T1000 (cell line): ENCODE data around the gene LTA4H.

ENCODE experiments used
- DNase-seq: peaks from one replicate; lab custom pipeline; 2025; ENCODE audit warnings: mixed read lengths; lab: John Stamatoyannopoulos, UW

The LTA4H gene

DNA sequence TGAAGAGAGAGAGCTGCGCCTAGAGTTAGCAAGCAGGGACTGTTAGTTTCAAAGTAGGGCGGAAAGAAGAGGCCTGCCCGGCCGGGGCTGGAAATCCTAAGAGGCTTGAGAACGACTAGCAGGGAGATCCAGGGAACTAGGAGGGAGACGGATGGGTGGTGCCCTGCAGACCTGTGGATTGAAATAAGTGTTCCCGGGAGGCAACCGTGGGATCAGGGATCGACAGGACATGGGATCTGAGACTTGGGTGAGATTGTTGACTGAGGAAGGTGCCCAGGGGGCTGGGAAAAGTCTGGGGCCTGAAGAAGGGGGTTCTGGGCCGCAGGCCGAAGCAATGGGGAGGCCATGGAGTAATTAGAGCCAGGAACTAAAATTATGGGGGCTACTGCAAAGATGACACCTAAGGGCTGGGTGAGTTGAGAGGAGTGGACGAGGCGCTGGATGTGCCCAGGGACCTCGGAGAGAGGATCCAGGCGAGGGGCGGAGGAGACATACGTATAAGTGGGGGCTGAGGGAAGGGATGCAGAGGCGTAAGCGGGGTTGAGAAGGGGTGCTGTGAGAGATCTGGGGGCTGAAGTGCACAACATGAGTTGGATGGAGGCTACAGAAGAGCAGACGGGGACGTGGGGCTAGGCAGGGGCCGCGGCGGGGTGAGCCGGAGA lies 635 bp downstream of the LTA4H start:
- DNase-seq: no peak

DNA sequence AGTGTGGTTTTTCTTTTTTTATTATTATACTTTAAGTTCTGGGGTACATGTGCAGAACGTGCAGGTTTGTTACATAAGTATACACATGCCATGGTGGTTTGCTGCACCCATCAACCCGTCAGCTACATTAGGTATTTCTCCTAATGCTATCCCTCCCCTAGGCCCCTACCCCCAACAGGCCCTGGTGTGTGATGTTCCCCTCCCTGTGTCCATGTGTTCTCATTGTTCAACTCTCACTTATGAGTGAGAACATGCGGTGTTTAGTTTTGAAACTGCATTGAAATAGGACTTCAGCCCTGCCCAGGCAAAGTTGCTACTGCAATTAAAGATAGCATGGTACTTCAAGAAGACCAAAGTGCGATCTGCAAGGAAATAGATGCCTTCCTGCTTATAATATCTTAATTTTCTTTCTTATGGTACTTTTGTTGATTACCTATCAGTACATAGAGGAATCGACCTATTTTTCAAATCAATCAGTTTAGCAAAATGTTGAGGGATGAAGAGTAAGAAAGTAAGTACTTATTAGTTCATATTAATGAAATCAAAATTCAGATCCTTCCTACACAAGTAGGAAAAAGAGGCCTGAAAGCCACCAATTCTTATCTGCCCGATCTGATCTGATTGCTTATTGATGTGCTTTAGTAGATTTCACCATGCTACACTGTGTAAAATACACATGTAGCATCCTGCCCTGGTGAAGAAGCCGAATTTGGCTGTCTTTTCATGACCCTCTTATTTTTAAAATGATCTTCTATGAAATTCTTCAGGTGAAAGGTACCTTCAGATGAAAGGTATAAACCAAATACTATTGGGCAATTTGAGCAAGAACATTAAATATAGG lies 1.6 kb downstream of the LTA4H start:
- no peak for DNase-seq

DNA sequence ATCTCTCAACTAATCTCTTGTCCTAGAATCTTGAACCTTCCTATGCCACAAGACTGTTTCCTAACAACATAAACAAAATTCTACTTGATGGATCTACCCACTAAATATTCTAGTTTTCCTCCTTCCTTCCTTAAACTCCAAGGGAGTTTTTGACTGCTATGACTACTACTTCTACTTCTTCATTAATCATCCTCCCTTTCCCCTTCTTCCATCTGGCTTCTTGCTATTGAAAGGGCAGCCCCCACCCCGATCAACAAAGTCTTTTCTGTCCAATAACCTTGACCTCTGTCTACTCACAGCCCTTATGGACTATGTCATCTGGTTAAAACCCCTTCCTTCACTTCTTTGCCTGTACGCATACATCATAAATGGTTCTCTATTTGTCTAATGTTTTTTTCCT lies 5.6 kb downstream of the LTA4H start:
- no peak for DNase-seq

DNA sequence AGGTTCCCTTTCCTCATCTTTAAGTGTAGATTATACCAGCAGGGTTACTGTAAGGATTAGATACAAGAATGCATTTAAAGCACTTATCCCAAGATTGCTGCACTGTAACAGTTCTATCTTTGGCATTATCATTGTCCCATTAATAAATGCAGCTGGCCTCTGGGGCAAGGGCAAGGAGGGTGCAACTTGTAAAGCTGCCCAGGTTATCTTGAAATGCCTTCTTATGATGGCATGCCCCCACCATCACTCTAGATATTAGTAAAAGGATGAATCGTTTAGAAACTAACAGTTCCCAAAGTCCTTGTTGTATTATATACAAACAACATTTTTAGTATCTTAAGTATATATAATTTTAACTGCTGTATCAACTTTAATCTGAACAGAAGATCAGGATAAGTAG lies 6.8 kb downstream of the LTA4H start:
- DNase-seq: no peak

DNA sequence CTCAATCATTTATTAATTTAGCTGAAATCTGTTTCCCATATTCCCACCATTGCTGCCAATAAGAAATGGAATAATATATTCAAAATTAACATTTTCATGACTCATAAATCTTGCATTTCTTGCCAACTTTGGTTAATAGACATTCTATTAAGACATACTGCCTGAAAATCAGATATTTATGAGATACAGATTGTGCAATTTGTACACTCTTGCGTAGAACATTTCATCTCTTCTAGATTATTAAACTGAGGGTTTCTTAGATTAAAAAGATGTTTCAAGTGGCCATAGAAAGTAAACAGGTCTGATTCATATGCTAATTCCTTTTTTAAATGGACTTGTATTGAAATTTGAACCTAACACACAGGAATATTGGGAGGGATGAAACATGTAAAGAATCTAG lies 9.1 kb downstream of the LTA4H start:
- no peak for DNase-seq

DNA sequence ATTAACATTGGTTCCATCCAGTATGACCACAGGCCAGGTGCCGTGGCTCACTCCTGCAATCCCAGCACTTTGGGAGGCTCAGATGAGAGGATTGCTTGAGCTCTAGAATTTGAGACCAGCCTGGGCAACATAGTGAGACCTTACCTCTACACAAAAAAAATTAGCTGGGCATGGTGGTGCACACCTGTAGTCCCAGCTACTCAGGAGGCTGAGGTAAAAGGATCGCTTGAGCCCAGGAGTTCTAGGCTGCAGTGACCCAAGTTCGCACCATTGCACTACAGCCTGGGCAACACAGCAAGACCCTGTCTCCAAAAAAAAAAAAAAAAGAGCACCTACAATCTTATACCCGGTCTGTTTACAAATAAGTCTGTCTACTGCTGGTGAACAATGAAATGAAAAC lies 9.9 kb downstream of the LTA4H start:
- DNase-seq: no peak

DNA sequence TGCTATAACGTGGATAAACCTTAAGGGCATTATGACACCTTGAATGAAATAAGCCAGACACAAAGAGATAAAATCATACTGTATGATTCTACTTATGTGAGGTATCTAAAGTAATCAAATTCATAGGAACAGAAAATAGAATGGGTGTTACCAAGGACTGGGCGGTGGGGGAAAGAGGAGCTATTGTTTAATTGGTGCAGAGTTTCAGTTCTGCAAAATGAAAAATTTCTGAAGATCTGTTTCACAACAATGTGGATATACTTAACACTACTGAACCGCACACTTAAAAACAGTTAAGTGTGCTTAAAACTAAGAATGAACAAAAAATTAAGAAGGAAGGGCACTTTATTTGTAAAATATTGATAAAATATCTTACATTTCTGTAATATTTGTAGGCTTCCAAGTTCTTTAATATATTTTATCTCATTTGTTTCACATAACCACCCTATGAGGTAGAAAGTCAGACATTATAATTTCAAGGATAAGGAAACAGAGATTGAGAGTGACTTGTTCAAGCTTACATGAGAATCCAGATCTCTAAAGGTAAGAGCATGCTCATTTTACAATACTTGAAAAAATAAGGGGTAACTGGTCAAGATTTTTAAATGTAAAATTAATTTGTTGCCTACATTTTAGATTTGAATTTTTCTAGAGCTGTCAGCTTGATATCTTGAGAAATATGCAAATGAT lies 14.9 kb downstream of the LTA4H start:
- DNase-seq: no peak

DNA sequence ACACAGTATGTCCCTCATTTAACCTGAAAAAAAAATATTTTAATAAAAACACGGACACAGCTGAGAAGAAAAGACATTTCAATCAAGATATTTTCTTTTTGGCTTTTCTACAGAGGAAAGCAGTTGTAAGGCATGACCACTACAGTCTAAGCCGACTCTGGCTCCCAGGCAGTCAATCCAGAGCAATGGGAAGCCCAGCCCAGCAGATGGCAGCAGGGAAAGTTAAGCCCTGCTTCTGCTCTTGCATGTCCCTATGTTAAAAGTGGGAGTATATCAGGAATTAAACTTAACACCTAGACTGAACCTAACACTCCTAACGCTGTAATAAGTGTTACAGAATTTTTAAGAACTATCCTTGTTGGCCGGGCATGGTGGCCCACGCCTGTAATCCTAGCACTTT lies 19.7 kb downstream of the LTA4H start:
- no peak for DNase-seq

DNA sequence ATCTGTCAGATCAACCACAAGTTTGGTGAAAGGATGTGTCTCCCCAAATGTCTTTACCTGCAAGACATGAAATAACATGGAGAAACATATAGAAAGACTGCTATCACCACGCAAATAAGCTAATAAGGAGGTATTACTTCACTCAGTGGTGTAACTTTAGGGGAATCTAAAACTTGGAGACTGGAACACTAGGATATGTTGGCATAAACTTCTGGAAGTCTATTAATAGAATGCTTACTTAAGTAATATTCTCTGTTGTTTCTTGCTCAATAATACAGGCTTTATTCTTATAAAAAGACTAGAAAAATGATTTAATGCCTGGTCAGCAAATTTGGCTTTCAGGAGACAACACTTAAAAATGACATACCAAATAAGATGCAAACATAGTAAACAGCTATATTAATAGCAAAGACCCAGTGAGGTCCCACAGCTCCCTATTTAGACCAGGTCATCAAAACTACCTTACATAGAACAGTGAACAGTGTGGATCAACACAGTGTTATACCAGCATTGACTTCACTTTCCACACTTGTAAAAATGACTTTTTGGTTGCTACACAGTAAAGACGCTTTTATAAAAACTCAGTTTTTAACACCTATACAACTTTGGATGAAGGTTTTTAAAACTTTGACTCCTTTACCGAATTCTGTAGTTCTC lies 20.3 kb downstream of the LTA4H start:
- DNase-seq: no peak

DNA sequence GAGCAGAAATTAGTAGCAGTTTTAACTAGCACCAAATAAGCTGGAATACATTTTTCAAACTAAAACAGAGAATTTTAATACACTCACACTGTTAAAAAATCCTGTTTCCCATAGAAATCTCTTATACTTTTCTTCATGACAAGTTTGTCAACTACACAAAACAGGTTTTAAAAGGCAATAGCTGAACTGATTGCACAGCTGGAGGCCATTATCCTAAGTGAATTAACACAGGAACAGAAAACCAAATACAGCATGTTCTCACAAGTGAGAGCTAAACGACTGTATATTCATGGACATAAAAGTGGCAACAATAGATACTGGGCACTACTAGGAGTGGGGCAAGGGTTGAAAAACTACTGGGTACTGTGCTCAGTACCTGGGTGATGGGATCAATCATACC lies 27.7 kb downstream of the LTA4H start:
- DNase-seq: no peak

DNA sequence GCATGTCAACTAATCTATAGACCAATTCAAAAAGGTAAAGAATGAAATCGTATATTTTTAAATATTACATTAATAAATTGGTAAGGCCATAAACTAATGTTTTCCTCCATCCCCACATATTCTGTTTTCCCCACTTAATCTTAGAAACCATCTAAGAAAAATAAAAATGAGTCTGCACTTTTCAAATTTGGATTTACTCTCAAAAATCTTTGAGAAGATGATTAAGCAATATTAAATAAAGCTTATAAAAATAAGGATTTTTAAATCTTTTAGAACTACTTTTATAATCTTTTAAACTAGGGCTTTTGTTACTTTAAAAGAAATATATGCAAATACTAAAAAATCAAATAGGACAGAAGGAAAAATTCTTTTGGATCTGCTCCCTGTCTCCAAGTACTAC lies 28.7 kb downstream of the LTA4H start:
- DNase-seq: no peak

DNA sequence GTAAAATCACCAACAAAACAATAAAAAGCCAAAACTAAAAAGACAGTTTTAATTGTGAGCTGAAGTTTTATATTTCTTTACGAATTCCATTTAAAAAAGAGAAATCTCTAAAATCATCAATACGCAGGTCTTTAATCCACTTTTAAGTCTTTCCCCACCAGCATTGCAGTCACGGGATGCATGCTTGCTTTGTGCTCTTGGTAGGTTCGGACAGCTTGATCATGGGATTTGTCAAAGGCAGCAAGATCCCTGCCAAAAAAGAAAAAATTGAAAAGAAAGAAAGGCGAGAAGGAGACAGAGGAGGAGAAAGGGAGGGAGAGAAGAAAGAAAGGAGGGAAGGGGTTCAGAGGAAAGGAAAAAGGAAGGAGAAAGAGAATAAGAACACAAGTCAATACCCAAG lies 34.5 kb downstream of the LTA4H start:
- no peak for DNase-seq

DNA sequence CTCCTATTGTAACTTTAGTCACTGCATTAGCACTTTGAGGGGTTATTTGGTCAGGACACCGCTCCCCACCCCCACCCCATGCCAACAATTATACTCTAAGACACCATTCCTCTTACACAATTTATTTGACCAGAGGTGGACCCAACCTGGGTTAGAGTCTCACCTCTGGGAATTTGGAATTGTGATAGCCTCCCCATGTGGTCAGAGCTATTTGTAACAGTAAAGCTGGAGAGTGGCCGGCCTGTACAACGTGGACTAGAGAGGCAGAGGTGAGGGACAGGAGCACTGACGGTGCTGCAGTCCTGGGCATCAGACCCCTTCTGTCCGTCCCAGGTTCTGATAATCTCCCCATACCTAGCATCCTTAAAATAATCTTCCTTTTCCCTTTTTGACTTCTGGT lies 35.9 kb downstream of the LTA4H start:
- DNase-seq: no peak

DNA sequence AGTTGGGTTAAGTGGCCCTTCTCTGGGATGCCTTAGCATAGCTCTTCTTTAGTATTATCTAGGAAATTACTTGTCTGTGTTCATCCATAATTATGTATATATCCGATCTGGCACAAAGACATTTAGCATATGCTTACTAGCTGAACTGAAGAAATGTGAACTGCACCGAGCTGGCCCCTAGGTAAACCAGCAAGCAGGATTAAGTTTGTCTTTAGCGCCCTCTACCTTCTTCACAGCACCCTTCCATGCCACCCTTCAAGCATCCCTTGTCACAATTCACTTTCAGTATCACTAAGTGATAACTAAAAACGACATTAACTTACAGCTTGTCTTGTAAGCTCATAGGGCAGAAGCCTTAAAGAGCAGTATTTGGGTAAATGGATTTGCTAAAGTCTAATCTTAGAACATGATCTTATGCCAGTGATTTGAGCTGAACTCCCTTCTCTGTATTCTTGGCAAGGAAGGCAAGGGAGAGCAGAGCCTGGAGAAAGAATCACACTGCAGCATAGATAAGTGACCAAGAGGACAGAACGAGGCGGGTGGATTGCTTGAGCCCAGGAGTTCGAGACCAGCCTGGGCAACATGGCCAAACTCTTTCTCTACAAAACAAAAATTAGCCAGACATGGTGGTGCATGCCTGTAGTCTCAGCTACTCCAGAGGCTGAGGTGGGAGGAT lies 36.6 kb downstream of the LTA4H start:
- DNase-seq: no peak

DNA sequence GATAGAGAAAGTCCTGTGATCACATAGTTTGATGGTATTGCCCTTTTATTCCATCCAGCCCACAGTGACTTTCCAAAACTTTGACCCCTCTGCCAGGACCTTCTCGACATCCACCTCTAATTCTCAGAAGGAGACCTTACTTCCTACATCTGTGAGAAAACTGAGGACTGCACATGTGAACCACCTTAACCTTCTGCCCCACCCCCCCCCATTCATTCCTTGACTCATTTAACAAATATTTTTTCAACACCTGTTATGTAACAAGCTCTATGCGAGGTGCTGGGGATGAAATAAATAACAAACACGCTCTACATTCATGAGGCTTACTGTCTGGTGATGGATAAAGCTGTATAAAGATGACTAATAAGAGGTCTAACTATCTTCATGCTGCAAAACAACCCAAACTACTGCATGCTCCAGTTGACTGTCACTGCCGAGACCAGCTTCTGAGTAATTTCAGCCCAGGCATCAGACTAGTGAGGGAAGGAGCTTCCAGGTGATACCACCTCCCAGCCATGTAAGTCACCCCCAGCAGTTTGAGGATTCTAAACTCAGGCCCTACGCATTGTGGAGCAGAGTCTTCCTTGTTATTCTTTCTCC lies 37.4 kb downstream of the LTA4H start:
- DNase-seq: no peak

DNA sequence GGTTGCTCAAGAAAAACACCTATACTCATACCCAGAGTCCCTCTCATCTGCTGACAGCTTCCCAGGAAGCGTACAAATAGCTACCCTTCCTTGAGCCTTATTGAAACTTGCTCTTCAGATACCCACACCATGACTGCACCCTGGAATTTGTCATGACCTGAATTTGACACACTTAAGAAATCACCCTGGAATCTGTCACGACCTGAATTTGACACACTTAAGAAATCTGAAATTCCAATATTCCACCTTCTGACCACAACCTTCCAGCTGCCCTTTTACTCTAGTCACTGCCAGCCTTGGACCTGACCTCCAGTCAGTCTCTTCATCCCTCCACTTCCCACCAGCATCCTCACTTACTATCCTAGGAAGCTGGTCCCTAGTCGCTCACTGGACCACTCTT lies 38.1 kb downstream of the LTA4H start:
- no peak for DNase-seq

DNA sequence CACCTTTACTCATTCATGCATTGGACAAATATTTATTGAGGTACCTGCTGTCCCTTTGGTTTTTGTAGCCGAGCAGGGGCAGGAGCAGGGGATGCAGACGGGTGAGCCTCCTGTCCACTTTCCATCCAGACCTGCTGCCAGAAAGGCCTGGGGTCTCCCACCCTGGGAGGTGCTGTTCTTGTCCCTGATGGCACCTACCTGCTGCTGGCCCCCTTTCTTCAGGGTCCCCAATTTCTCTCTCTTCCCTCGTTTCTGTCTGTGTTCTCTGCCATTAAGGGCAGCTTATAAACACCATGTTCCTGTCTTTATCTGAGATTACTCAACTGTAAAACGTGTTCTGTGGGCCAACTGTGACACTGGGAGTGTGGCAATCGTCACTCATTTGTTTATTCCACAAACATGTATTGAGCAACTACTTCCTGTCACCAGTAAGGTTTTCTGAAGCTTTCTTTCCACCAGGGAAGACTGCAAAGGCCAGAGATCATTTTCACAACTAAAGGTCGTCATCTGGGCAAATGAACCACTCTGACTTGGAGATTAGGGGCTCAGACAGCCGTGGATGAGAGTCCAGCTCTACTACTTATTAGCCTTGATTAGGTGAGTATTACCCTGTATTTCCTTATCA lies 39.2 kb downstream of the LTA4H start, which contains the start of gene HAL:
HAL (minus strand) TSS at position 311 of the 625 bp plus-strand sequence. CDS start 434 bp downstream, outside the sequence.
- no peak for DNase-seq

DNA sequence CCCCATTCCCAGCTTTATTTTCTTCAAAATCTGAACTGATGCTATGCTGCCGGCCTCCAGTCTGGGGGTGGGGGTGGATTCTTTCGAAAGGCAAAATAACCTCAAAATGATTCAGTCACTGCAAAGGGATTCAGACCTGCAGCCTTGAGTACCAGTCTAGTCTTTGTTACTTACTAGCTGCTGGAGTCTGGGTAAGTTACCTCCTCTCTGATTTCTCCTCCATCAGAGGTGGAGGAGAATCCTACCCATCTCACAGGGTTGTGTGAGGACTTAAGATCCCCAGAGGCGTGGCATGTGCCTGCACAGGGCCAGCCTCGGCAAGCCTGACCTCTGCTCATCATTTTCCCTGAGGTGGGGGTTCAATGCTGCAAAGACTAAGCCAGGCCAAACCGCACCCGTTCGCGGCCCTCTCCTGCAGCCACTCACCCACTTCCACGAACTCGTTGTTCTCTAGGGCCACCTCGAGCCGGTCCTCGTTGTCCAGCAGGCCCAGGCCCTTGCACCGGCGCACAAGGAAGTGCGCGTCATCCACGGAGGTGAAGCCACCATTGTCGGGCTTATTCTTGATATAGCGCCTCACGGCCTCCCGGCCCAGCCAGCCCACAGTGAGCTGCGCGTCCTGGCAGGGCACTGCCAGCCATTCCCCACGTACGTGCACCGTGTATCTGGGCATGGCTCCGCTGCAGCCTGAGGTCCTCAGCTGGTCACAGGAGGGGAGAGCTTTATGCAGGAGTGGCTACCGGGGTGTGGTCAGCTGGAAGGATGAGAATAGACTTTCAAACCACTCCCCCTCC lies 40.0 kb downstream of the LTA4H start:
- DNase-seq: no peak

DNA sequence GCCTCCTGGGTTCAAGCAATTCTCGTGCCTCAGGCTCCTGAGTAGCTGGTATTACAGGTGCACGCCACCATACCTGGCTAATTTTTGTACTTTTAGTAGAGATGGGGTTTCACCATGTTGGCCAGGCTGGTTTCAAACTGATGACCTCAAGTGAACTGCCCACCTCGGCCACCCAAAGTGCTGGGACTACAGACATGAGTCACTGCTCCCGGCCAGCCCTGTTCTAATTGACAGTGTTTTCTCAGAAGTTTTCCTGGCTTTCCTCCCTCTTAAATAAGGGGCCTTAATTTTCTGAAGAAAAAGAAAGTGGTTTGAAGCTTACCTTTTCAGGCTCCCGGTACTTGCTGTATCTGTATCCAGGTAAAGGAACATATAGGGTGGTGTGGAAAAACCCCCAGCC lies 40.9 kb downstream of the LTA4H start:
- no peak for DNase-seq

DNA sequence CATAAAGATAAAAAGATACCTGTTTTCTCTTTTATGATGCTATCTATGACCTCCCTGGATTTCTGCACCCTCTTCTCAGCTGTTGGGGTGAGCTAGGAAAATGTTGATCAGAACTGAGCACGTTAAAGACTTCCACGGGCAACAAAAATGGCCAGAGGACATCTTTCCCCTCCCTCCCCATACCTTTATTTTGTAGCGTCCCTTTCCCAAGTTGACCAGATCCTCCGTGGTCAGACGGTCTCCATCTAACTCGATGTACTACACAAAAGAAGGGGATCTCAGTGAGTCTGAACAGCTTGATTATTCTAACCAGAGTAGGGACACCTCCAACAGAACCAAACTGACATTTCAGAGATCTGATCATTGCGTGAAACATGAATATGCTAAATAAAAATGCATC lies 41.5 kb downstream of the LTA4H start:
- DNase-seq: no peak
